ENCODE data around the gene PCDHB15.
"Not testable (repeated sequence)": the region's sequence is repeated elsewhere in the genome, so short reads cannot be mapped to it uniquely, and the experiment has no call there.

The PCDHB15 gene

DNA sequence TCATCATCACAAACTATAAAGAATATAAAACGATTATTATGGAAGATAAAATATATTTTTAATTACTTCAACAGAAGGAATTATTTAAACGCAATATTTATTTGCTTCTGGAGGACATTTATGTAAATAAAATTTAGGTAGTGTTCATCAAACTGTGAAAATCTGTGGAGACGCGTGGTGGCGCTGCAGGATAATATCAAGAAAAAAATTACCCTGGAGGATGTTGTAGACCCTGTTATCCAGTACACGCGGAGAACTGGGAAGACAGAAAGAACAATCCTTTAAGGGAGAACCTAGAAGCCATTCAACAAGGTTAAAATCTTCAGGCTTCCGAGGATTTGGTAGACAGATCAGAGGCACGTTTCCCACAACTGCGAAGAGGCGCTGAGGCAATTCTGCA lies 36.7 kb upstream of the PCDHB15 start, which contains the start of gene PCDHB12:
PCDHB12 (plus strand) TSS at position 242 of the 400 bp plus-strand sequence. CDS start 189 bp downstream, outside the sequence.
- Histone ChIP-seq H3K79me2 (ENCODE audit: insufficient read depth, low read length) (no peaks in the 10 kb centered on the region), H3K27me3 (ENCODE audit: insufficient read depth, low read length) (no peaks in the 10 kb centered on the region), H3K27ac (ENCODE audit: low read depth, low read length, poor library complexity, severe bottlenecking) (no peak within 1 kb of the TSS), H3K36me3 (ENCODE audit: insufficient read depth, low read length) (no peaks in the 10 kb centered on the region), H3K4me3 (ENCODE audit: low read depth, low read length, poor library complexity, severe bottlenecking) (no peak within 1 kb of the TSS), H3K4me2 (ENCODE audit: low read length) (no peak within 1 kb of the TSS), H2AFZ (ENCODE audit: low read length) (no peak within 1 kb of the TSS), H3F3A (ENCODE audit: insufficient read depth, low read length) (no peaks in the 10 kb centered on the region), H3K9me2 (ENCODE audit: low read depth, low read length) (no peaks in the 10 kb centered on the region), H4K20me1 (ENCODE audit: insufficient read depth, low read length) (no peaks in the 10 kb centered on the region), H3K9me3 (ENCODE audit: low read length) (no peaks in the 10 kb centered on the region), H3K9ac (ENCODE audit: low read length) (no peak within 1 kb of the TSS), H3K4me1 (ENCODE audit: insufficient read depth, low read length, severe bottlenecking) (no peaks in the 10 kb centered on the region)
- no peak for TF ChIP-seq EZH2 (IDR thresholded peaks at IDR 0.05; ENCODE audit: borderline replicate concordance, low read length)
- peak; percentile 34 for TF ChIP-seq CTCF (IDR thresholded peaks at IDR 0.05; ENCODE audit: low read length)

DNA sequence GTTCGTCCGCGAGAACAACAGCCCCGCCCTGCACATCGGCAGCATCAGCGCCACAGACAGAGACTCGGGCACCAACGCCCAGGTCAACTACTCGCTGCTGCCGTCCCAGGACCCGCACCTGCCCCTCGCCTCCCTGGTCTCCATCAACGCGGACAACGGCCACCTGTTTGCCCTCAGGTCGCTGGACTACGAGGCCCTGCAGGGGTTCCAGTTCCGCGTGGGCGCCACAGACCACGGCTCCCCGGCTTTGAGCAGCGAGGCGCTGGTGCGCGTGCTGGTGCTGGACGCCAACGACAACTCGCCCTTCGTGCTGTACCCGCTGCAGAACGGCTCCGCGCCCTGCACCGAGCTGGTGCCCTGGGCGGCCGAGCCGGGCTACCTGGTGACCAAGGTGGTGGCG lies 34.9 kb upstream of the PCDHB15 start:
- not testable (repeated sequence) for H3K36me3 ChIP-seq (ENCODE audit: insufficient read depth, low read length); H3K79me2 ChIP-seq (ENCODE audit: insufficient read depth, low read length)

DNA sequence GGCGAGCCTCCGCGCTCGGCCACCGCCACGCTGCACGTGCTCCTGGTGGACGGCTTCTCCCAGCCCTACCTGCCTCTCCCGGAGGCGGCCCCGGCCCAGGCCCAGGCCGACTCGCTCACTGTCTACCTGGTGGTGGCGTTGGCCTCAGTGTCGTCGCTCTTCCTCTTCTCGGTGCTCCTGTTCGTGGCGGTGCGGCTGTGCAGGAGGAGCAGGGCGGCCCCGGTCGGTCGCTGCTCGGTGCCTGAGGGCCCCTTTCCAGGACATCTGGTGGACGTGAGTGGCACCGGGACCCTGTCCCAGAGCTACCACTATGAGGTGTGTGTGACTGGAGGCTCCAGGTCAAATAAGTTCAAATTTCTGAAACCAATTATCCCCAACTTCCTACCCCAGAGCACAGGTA lies 34.3 kb upstream of the PCDHB15 start:
- not testable (repeated sequence) for H3K36me3 ChIP-seq (ENCODE audit: insufficient read depth, low read length); H4K20me1 ChIP-seq (ENCODE audit: insufficient read depth, low read length); H3K4me1 ChIP-seq (ENCODE audit: insufficient read depth, low read length, severe bottlenecking); H3F3A ChIP-seq (ENCODE audit: insufficient read depth, low read length); H3K27me3 ChIP-seq (ENCODE audit: insufficient read depth, low read length); H3K9ac ChIP-seq (ENCODE audit: low read length); H2AFZ ChIP-seq (ENCODE audit: low read length); H3K4me3 ChIP-seq (ENCODE audit: low read depth, low read length, poor library complexity, severe bottlenecking); H3K79me2 ChIP-seq (ENCODE audit: insufficient read depth, low read length); H3K4me2 ChIP-seq (ENCODE audit: low read length); H3K9me2 ChIP-seq (ENCODE audit: low read depth, low read length); H3K27ac ChIP-seq (ENCODE audit: low read depth, low read length, poor library complexity, severe bottlenecking); H3K9me3 ChIP-seq (ENCODE audit: low read length)

More for the DNA sequence above, 34.9 kb upstream of the PCDHB15 start:
- not testable (repeated sequence) for H2AFZ ChIP-seq (ENCODE audit: low read length); H3K9ac ChIP-seq (ENCODE audit: low read length); H3K27ac ChIP-seq (ENCODE audit: low read depth, low read length, poor library complexity, severe bottlenecking); H3K9me2 ChIP-seq (ENCODE audit: low read depth, low read length); H3K4me1 ChIP-seq (ENCODE audit: insufficient read depth, low read length, severe bottlenecking); H3K4me3 ChIP-seq (ENCODE audit: low read depth, low read length, poor library complexity, severe bottlenecking); H4K20me1 ChIP-seq (ENCODE audit: insufficient read depth, low read length); H3F3A ChIP-seq (ENCODE audit: insufficient read depth, low read length); H3K9me3 ChIP-seq (ENCODE audit: low read length); H3K27me3 ChIP-seq (ENCODE audit: insufficient read depth, low read length); H3K4me2 ChIP-seq (ENCODE audit: low read length)

- H3K27me3 ChIP-seq (ENCODE audit: insufficient read depth, low read length); H3K4me2 ChIP-seq (ENCODE audit: low read length); H3K79me2 ChIP-seq (ENCODE audit: insufficient read depth, low read length); H3K9me3 ChIP-seq (ENCODE audit: low read length); H3K4me3 ChIP-seq (ENCODE audit: low read depth, low read length, poor library complexity, severe bottlenecking); H4K20me1 ChIP-seq (ENCODE audit: insufficient read depth, low read length); H3K27ac ChIP-seq (ENCODE audit: low read depth, low read length, poor library complexity, severe bottlenecking); H3K4me1 ChIP-seq (ENCODE audit: insufficient read depth, low read length, severe bottlenecking); H3K9me2 ChIP-seq (ENCODE audit: low read depth, low read length); H3F3A ChIP-seq (ENCODE audit: insufficient read depth, low read length); H2AFZ ChIP-seq (ENCODE audit: low read length); H3K9ac ChIP-seq (ENCODE audit: low read length); H3K36me3 ChIP-seq (ENCODE audit: insufficient read depth, low read length): not testable (repeated sequence)
- peak; percentile 26; the same call in 1 of the 2 replicates for TF ChIP-seq CTCF (IDR thresholded peaks at IDR 0.05; ENCODE audit: low read length)
These were observed 31.4 kb upstream of the PCDHB15 start, which contains the start of gene PCDHB13 for GRCh38 chr5:141213656-141214339. Gene PCDHB13 (plus strand): TSS chr5:141213919. CDS start chr5:141214124, 205 bp downstream.

GRCh38 chr5:141214583-141214982 lies 30.6 kb upstream of the PCDHB15 start:
- H4K20me1 ChIP-seq (ENCODE audit: insufficient read depth, low read length); H3K9me3 ChIP-seq (ENCODE audit: low read length); H3K4me3 ChIP-seq (ENCODE audit: low read depth, low read length, poor library complexity, severe bottlenecking); H3K9ac ChIP-seq (ENCODE audit: low read length); H3K4me1 ChIP-seq (ENCODE audit: insufficient read depth, low read length, severe bottlenecking); H3K27ac ChIP-seq (ENCODE audit: low read depth, low read length, poor library complexity, severe bottlenecking); H3K9me2 ChIP-seq (ENCODE audit: low read depth, low read length); H3K36me3 ChIP-seq (ENCODE audit: insufficient read depth, low read length); H3K79me2 ChIP-seq (ENCODE audit: insufficient read depth, low read length); H2AFZ ChIP-seq (ENCODE audit: low read length); H3F3A ChIP-seq (ENCODE audit: insufficient read depth, low read length); H3K4me2 ChIP-seq (ENCODE audit: low read length); H3K27me3 ChIP-seq (ENCODE audit: insufficient read depth, low read length): not testable (repeated sequence)

DNA sequence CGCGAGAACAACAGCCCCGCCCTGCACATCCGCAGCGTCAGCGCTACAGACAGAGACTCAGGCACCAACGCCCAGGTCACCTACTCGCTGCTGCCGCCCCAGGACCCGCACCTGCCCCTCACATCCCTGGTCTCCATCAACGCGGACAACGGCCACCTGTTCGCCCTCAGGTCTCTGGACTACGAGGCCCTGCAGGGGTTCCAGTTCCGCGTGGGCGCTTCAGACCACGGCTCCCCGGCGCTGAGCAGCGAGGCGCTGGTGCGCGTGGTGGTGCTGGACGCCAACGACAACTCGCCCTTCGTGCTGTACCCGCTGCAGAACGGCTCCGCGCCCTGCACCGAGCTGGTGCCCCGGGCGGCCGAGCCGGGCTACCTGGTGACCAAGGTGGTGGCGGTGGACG lies 29.7 kb upstream of the PCDHB15 start:
- not testable (repeated sequence) for H3K4me3 ChIP-seq (ENCODE audit: low read depth, low read length, poor library complexity, severe bottlenecking); H2AFZ ChIP-seq (ENCODE audit: low read length); H3K27ac ChIP-seq (ENCODE audit: low read depth, low read length, poor library complexity, severe bottlenecking); H4K20me1 ChIP-seq (ENCODE audit: insufficient read depth, low read length); H3K9ac ChIP-seq (ENCODE audit: low read length); H3K4me1 ChIP-seq (ENCODE audit: insufficient read depth, low read length, severe bottlenecking); H3F3A ChIP-seq (ENCODE audit: insufficient read depth, low read length); H3K9me3 ChIP-seq (ENCODE audit: low read length); H3K36me3 ChIP-seq (ENCODE audit: insufficient read depth, low read length); H3K4me2 ChIP-seq (ENCODE audit: low read length); H3K27me3 ChIP-seq (ENCODE audit: insufficient read depth, low read length); H3K9me2 ChIP-seq (ENCODE audit: low read depth, low read length); H3K79me2 ChIP-seq (ENCODE audit: insufficient read depth, low read length)

Measured in OCI-LY1 (cell line).